GM12873 (cell line): ENCODE results near the gene BCLAF3.

Source experiments
- TF ChIP-seq, protein P1 (sequence below): IDR thresholded peaks from 2 replicates; pipeline ENCODE4 v1.5.1; 2012; ENCODE audit warnings: low read depth, mild to moderate bottlenecking, moderate library complexity, low read length, control low read depth; ENCODE audit not compliant: insufficient read depth; ENCODE audit errors: missing control alignments

The BCLAF3 gene

DNA sequence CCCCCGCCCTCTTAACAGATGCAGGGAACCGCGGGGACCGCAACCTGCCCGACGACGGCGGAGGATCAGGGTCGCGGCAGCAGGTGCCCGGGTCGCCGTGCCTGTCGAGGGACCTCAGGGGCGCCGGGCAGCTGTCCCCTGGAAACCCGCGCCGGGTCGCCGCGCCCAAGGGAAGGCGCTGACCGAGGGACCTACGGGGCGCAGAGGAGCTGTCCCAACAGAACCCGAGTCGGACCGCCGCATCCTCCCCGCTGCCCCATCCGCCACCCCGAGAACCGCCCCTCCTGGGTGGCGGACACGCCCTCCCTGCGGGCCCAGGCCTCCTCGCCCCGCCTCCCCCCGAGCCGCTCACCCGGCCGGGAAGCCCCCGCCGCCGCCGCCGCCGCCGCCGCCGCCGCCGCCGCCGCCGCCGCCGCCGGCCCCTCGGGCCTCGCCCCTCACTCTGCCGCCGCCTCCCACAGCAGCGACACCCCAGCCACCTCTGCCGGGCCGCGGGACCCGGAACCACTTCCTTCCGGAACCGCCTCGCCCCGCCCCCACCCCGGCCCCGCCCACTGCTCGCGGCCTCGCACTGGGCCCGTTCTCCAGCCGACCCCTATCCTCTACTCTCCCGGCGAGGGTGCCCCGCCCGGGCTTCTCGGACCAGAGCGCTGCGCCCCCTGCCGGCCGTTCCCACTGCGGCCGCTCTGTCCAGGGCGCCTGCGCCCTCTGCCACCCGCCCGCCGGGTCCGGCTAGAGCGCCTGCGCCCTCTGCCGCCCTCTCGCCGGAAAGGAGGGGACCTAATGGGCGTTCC lies at the start of gene BCLAF3:
TSS of gene BCLAF3 (minus strand) at position 506 of the 794 bp plus-strand sequence. CDS start 20,797 bp downstream, outside the sequence.
- TF ChIP-seq, protein P1, sequence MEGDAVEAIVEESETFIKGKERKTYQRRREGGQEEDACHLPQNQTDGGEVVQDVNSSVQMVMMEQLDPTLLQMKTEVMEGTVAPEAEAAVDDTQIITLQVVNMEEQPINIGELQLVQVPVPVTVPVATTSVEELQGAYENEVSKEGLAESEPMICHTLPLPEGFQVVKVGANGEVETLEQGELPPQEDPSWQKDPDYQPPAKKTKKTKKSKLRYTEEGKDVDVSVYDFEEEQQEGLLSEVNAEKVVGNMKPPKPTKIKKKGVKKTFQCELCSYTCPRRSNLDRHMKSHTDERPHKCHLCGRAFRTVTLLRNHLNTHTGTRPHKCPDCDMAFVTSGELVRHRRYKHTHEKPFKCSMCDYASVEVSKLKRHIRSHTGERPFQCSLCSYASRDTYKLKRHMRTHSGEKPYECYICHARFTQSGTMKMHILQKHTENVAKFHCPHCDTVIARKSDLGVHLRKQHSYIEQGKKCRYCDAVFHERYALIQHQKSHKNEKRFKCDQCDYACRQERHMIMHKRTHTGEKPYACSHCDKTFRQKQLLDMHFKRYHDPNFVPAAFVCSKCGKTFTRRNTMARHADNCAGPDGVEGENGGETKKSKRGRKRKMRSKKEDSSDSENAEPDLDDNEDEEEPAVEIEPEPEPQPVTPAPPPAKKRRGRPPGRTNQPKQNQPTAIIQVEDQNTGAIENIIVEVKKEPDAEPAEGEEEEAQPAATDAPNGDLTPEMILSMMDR: peak; percentile 64

DNA sequence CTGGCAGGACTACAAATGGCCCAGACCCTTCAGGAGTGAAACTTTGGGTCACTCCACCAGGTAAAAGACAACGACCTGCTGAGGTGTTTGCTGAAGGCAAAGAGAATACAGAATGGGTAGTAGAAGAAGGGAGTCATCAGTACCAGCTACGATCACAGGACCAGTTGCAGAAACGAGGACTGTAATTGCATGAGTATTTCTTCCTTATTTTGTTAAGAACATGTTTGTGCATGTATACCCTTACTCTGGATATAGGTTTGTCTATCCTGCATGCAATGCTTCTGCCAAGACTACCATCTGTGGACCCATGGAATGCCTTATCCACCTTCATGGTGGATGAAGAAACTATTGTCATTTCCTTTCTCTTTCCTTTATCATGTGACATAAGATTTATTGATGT lies 48.1 kb upstream of the BCLAF3 start:
- TF ChIP-seq, protein P1: no peak

DNA sequence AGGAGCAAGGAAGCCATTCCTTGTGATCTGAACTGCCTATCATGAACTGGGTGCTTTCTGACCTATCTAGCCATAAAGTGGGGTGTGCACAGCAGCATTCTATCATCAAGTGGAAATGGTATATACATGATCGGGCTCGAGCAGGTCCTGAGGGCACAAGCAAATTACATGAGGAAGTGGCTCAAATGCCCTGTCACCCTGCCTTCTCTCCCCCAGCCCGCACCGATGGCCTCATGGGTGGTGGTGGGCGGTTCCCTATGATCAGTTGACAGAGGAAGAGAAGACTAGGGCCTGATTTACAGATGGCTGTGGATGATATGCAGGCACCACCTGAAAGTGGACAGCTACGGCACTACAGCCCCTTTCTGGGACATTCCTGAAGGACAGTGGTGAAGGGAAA lies 46.3 kb upstream of the BCLAF3 start:
- TF ChIP-seq, protein P1: no peak

DNA sequence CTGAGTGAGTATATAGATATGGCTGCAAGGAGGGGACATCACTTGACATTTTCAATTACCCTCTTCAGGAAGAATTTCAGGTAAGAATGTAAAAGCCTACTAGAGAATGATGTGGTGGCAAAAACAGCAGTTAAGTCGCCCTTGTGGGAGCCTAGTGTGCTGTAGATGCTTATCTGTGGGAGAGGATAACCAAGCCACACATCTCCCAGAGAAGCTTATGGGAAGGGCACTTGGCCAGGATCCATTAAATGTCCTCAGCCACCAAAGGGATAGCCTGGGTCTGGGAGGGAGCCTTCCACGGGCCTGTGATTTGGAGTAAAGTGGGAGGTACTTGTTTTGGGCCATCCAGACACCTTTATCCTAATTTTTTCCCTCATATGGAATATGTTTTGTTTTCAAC lies 41.3 kb upstream of the BCLAF3 start:
- TF ChIP-seq, protein P1: no peak

DNA sequence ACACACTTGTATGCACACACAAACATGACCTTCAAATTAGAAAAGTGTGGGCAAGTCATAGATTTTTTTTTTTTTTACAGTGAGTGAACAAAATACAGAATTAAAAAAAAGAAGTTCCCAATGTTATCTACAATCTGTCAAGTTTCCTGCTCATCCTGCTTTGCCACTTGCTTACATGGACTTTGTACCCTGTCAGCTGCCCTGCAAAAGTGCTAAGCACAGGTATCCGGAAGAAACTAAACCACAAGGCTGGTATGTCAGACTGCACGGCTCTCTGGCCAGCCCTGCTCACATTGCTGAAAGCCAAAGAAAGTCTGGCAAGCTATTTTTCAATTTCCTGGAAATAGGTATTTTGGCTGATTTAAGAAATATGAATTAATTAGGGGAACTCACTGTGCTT lies 38.9 kb upstream of the BCLAF3 start:
- TF ChIP-seq, protein P1: no peak

DNA sequence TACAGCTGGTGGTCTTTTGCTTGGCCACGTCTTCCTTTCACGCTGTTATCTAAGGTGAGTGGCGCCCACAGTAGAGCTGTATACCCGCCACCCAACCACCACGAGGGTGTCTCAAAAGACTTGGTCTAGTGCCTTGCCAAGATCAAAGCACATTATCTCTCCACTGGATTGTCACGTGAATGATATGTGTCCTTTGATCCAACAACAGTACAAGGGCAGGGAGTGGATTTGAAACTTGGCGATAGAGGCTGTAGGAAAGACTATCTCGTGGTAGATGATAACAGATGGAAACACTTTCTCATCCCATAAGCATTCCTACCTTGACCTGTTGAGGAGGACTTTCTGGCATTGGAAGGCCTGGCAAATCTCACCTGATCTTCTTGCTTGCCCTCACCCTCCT lies 37.7 kb upstream of the BCLAF3 start:
- TF ChIP-seq, protein P1: no peak

DNA sequence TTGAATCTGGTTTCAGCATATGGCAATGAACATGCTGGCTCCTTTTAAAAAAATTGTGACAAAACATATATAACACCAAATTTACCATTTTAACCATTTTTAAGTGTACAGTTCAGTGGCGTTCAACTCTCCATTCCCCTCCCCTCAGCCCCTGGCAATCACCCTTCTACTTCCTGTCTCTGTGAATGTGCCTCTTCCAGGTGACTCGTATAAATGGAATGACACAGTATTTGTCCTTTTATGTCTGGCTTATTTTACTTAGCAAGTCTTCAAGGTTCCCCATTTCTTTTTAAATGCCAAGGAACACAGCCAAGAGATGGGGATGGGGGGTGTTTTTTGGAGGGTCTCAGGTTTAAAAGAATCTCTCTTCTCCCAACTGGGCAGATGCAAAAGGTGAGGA lies 35.4 kb upstream of the BCLAF3 start:
- TF ChIP-seq, protein P1: no peak
